SK-N-SH treated with all-trans-retinoic acid at 6 μM for 48 hours (cell line): ENCODE data around the gene BEND6.

Source experiments
- ATAC-seq: fragments of 200-7000 bp; cut with Tn5 transposase; 3 replicates; pipeline ENCODE4 v1.9.1; 2020; ENCODE audit warnings: mild to moderate bottlenecking, moderate library complexity
- ARNTL ChIP-seq: fragments of 450-650 bp; formaldehyde crosslinking; IDR thresholded peaks from 2 replicates; pipeline ENCODE4 v1.5.0; 2020; ENCODE audit warnings: low read depth, mild to moderate bottlenecking, moderate library complexity, borderline replicate concordance
- BACH2 ChIP-seq: fragments of 250-450 bp; sonication (Bioruptor Pico); IDR thresholded peaks from 2 replicates; pipeline ENCODE4 v1.9.0; 2021; ENCODE audit warnings: mild to moderate bottlenecking, borderline replicate concordance
- CREB5 ChIP-seq: fragments of 250-450 bp; sonication (Bioruptor Pico); IDR thresholded peaks from 2 replicates; pipeline ENCODE4 v1.5.1; 2020; ENCODE audit warnings: low read depth, mild to moderate bottlenecking, moderate library complexity
- CSRNP3 ChIP-seq: fragments of 250-450 bp; sonication (Bioruptor Pico); IDR thresholded peaks from 2 replicates; pipeline ENCODE4 v1.5.1; 2021; ENCODE audit warnings: mild to moderate bottlenecking, moderate library complexity
- ESRRG ChIP-seq: fragments of 250-450 bp; sonication (Bioruptor Pico); IDR thresholded peaks from 2 replicates; pipeline ENCODE4 v1.6.1; 2021; ENCODE audit warnings: mild to moderate bottlenecking
- GLIS3 ChIP-seq: fragments of 250-450 bp; sonication (Bioruptor Pico); IDR thresholded peaks from 2 replicates; pipeline ENCODE4 v1.5.0; 2020; ENCODE audit warnings: mild to moderate bottlenecking, moderate library complexity
- ISL1 ChIP-seq: fragments of 250-450 bp; sonication (Bioruptor Pico); IDR thresholded peaks from 2 replicates; pipeline ENCODE4 v2.1.2; 2022; ENCODE audit warnings: mild to moderate bottlenecking, moderate library complexity
- OSR1 ChIP-seq: fragments of 250-450 bp; sonication (Bioruptor Pico); IDR thresholded peaks from 2 replicates; pipeline ENCODE4 v1.8.0; 2022; ENCODE audit warnings: moderate library complexity, mild to moderate bottlenecking, inconsistent platforms
- PATZ1 ChIP-seq: fragments of 250-450 bp; sonication (Bioruptor Pico); IDR thresholded peaks from 2 replicates; pipeline ENCODE4 v1.8.0; 2020; ENCODE audit warnings: mild to moderate bottlenecking, moderate library complexity, borderline replicate concordance
- PPARA ChIP-seq: fragments of 250-450 bp; sonication (Bioruptor Pico); IDR thresholded peaks from 2 replicates; pipeline ENCODE4 v1.5.0; 2020; ENCODE audit warnings: mild to moderate bottlenecking, borderline replicate concordance
- RARB ChIP-seq: fragments of 250-450 bp; sonication (Bioruptor Pico); IDR thresholded peaks from 2 replicates; pipeline ENCODE4 v1.8.0; 2021; ENCODE audit warnings: mild to moderate bottlenecking, moderate library complexity
- TCF4 ChIP-seq: fragments of 250-450 bp; sonication (Bioruptor Pico); IDR thresholded peaks from 2 replicates; pipeline ENCODE4 v1.8.0; 2021; ENCODE audit warnings: mild to moderate bottlenecking, moderate library complexity, borderline replicate concordance
- TOX ChIP-seq: fragments of 250-450 bp; sonication (Bioruptor Pico); IDR thresholded peaks from 2 replicates; pipeline ENCODE4 v1.8.0; 2021; ENCODE audit warnings: mild to moderate bottlenecking, moderate library complexity, borderline replicate concordance
- ZFP30 ChIP-seq: fragments of 450-650 bp; formaldehyde crosslinking; IDR thresholded peaks from 2 replicates; pipeline ENCODE4 v1.5.0; 2022; ENCODE audit warnings: mild to moderate bottlenecking, moderate library complexity
- ZNF565 ChIP-seq: fragments of 450-650 bp; formaldehyde crosslinking; conservative IDR thresholded peaks from 2 replicates; pipeline ENCODE4 v1.5.0; 2020; ENCODE audit warnings: low read depth, mild to moderate bottlenecking, moderate library complexity
- ZNF70 ChIP-seq: fragments of 450-650 bp; formaldehyde crosslinking; IDR thresholded peaks from 2 replicates; pipeline ENCODE4 v1.5.0; 2020; ENCODE audit warnings: mild to moderate bottlenecking, moderate library complexity

The BEND6 gene

GRCh38 chr6:56940977-56941376, 13.9 kb upstream of the BEND6 start:
- TF ChIP-seq RARB = no peak
- TF ChIP-seq TCF4 (CRISPR knock-in tag) = no peak
- no peak for TF ChIP-seq PATZ1 (CRISPR knock-in tag)
- no peak for ATAC-seq

GRCh38 chr6:56944661-56945060, 10.2 kb upstream of the BEND6 start:
- no peak for TF ChIP-seq PPARA (CRISPR knock-in tag)
- no peak for TF ChIP-seq ARNTL (CRISPR knock-in tag)
- TF ChIP-seq ESRRG (CRISPR knock-in tag) = no peak
- no peak for TF ChIP-seq ZNF70 (CRISPR knock-in tag)
- no peak for TF ChIP-seq ZFP30
- TF ChIP-seq BACH2 (CRISPR knock-in tag) = no peak
- TF ChIP-seq PATZ1 (CRISPR knock-in tag) = no peak
- TF ChIP-seq RARB = no peak
- no peak; the same call in 1 of the 3 replicates for ATAC-seq

GRCh38 chr6:56946368-56946767, 8.5 kb upstream of the BEND6 start:
- no peak for TF ChIP-seq CREB5 (CRISPR knock-in tag)
- no peak for ATAC-seq

- TF ChIP-seq ZFP30 = no peak
- TF ChIP-seq ESRRG (CRISPR knock-in tag) = no peak
- TF ChIP-seq GLIS3 (CRISPR knock-in tag) = no peak
- TF ChIP-seq ARNTL (CRISPR knock-in tag) = no peak
- TF ChIP-seq BACH2 (CRISPR knock-in tag) = no peak
- TF ChIP-seq CSRNP3 = no peak
- no peak for TF ChIP-seq PATZ1 (CRISPR knock-in tag)
- no peak for TF ChIP-seq CREB5 (CRISPR knock-in tag)
- no peak for TF ChIP-seq TOX (CRISPR knock-in tag)
- no peak for TF ChIP-seq PPARA (CRISPR knock-in tag)
- no peak for TF ChIP-seq OSR1 (CRISPR knock-in tag)
- no peak for TF ChIP-seq ZNF565 (CRISPR knock-in tag)
- TF ChIP-seq TCF4 (CRISPR knock-in tag) = no peak
- no peak for TF ChIP-seq ISL1 (CRISPR knock-in tag)
- ATAC-seq = no peak
Measured at GRCh38 chr6:56947924-56948323, 7.0 kb upstream of the BEND6 start.
